Subcutaneous adipose tissue (tissue), 4 donors: ENCODE results near the gene DTNB. TPM values are rescaled to one million over a fixed set of nuclear protein-coding genes. Genes with fewer than 3 reads are reported as not detected.

Experiments
- CTCF ChIP-seq: fragments of 450-650 bp; IDR thresholded peaks from one replicate; pipeline ENCODE4 v1.5.1; 2016; ENCODE audit warnings: low read depth, mild to moderate bottlenecking, control low read depth, antibody characterized with exemption, moderate library complexity
- total RNA-seq, 4 donors: library from RNA; depleted of rRNA; stranded (reverse); fragments of >200 nt; gene quantifications; one replicate each; pipeline ENCODE4 v1.1.0, GENCODE V29; 2016

The DTNB gene
- total RNA-seq, 4 donors from 2014 or later, result 4.6 to 11.6 (median 7.3) TPM

- TF ChIP-seq CTCF, result no peak
Observed at GRCh38 chr2:25587361-25587760, 86.0 kb downstream of the DTNB start.

- no peak for TF ChIP-seq CTCF
Observed at GRCh38 chr2:25586726-25587144, 86.6 kb downstream of the DTNB start.

DNA sequence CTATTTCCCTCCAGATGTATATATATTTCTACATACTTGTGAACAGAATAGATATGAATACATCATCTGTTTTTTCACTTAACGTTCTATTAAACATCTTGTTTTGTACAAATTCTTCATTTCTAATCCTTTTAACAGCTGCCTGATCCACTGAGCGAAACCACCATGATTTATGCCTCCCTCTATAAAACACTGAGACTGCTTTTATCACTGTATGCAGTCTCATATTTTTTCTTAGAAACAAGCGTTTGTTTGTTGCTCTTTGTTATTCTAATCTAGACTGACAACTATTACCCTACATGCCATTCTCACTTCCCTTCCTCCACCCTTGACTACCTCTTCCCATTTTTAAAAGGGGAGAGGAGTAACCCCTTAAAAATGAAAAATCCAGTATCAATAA lies 88.2 kb downstream of the DTNB start:
- TF ChIP-seq CTCF, result no peak

DNA sequence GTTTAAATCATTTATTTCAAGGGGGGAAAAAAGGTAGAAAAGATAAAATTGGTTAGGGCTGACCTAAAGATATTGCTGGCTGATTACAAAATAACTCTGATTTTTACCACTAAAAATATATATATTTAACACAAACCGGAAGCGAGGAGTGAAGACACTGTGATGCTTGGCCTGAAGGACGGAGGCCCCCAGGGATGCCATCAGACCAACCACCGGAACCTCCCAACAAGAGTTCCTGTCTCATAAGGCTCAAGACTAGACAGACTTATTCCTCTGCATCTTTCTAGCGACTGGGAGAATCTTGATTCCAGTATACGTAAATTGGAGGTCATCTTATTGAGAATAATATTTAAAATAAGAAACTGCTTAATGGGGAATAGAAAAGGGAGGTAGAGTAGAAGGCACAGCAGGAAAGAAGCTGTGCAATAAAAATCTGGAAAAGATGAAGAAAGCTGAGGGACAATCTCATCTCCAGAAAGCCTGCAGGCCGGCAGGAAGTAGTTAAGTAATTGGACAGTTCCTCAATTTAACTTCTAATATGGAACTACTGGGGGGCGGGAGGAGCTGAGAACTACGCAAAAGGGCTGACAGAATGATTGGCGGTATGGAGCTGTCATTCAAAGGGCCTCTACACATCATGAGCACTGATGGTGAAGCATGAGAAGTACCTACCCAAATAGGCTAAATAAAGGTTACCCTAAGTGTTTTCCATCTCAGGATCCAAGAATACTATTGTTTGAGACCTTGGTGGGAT lies 91.1 kb downstream of the DTNB start:
- no peak for TF ChIP-seq CTCF

GRCh38 chr2:25576596-25576995 lies 96.8 kb downstream of the DTNB start:
- no peak for TF ChIP-seq CTCF

DNA sequence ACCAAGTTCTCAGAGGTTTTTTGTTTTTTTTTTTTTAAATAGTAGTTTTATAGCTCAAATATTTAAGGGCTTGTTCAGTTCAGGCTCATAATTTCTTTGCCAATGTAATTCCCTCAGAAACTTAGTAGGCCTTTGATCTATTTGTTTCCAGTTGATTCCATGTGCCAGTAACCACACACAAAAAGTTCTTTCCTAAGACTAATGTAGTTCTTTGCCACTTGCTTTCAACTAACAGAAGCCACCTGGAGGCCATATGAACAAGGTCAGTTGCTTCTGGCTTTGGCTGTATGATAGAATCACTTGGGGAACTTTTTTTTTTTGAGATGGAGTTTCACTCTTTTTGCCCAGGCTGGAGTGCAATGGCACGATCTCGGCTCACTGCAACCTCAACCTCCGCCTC lies 100.7 kb downstream of the DTNB start:
- TF ChIP-seq CTCF, result no peak

DNA sequence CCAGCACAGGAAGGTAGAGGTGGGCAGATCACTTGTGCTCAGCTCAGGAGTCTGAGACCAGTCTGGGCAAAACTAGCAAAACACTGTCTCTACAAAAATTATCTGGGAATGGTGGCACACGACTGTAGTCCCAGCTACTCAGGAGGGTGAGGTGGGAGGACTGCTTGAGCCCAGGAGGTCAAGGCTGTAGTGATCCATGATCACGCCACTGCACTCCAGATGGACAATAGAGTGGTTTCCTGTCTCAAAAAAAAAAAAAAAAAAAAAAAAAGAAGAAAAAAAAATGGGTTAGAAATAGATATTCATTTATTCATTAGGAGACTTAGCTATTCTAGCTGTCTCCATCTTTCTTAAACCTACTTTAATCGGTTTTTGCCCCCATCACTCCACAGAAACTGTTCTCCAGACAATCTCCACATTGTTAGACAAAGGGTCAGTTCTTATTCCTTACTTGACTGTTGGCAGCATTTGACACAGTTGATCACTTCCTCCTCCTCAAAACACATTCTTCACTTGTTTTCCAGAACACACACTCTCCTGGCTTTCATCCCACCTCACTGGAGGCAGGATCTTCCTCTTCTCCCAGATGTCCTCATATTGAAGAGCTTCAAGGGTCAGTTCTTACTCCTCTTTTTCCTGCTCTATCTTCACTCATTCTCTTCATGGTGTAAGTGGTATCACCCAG lies 103.1 kb downstream of the DTNB start:
- TF ChIP-seq CTCF, result no peak
